Thoracic aorta (tissue), 2 donors: ENCODE data around the gene CDKAL1. TPM values are rescaled to one million over a fixed set of nuclear protein-coding genes. Genes with fewer than 3 reads are reported as not detected.

Source experiments
- ATAC-seq: fragments of 150-250 bp; one replicate; pipeline ENCODE4 v1.8.0; 2017; ENCODE audit warnings: low read depth; ENCODE audit not compliant: insufficient number of reproducible peaks, low FRiP score
- DNase-seq: peaks from one replicate; pipeline ENCODE4 v3.0.0-alpha.2; 2020; ENCODE audit warnings: low spot score
- H3K27ac ChIP-seq, 2 donors: fragments of 200-600 bp; sonication (generic); 1 replicate in 1 of 2; 2 replicates in 1 of 2; pipeline ENCODE4 v1.5.1; 2016; ENCODE audit warnings: mild to moderate bottlenecking in 2 of 2, moderate library complexity in 2 of 2
- H3K27me3 ChIP-seq: fragments of 200-600 bp; sonication (generic); replicated peaks from 2 replicates; pipeline ENCODE4 v1.6.0; 2016; ENCODE audit warnings: mild to moderate bottlenecking; ENCODE audit not compliant: insufficient read depth
- H3K36me3 ChIP-seq: fragments of 200-600 bp; sonication (generic); one replicate; pipeline ENCODE4 v1.5.1; 2016
- H3K4me1 ChIP-seq, 2 donors: fragments of 200-600 bp; sonication (generic); 1 replicate in 1 of 2; 2 replicates in 1 of 2; pipeline versions ENCODE4 v1.5.1 to v1.6.0; 2016; ENCODE audit warnings: low read depth in 2 of 2, mild to moderate bottlenecking in 1 of 2; ENCODE audit not compliant: control insufficient read depth in 1 of 2
- H3K4me3 ChIP-seq: fragments of 200-600 bp; sonication (generic); 2 replicates; pipeline ENCODE4 v1.5.1; 2016; ENCODE audit warnings: mild to moderate bottlenecking
- H3K9me3 ChIP-seq: fragments of 200-600 bp; sonication (generic); 2 replicates; pipeline ENCODE4 v1.5.1; 2016
- CTCF ChIP-seq: fragments of 200-600 bp; sonication (generic); IDR thresholded peaks from one replicate; pipeline ENCODE4 v1.5.1; 2019; ENCODE audit warnings: antibody characterized with exemption
- total RNA-seq, 2 donors: library from RNA; depleted of rRNA; stranded (reverse); fragments of >200 nt; gene quantifications; one replicate each; pipeline versions ENCODE4 v1.1.0 to v1.2.3, GENCODE V29; 2016

The CDKAL1 gene
- total RNA-seq, 2 donors from 2014 or later: 8.5 to 14.6 TPM

- H3K9me3 ChIP-seq: no peaks in the 10 kb centered on the region
- H3K36me3 ChIP-seq: no peaks in the 10 kb centered on the region
- TF ChIP-seq CTCF: no peak
- ATAC-seq: no peak
- H3K4me1 ChIP-seq: peaks cover 14 to 39% of the 10 kb centered on the region in 2 donors
- H3K4me3 ChIP-seq: no peak overlapping the region
- DNase-seq: no peak
- H3K27me3 ChIP-seq: no peaks in the 10 kb centered on the region
- no peak overlapping the region for H3K27ac ChIP-seq
Observed at GRCh38 chr6:20532881-20533280, 1.4 kb upstream of the CDKAL1 start.

- no peak for TF ChIP-seq CTCF
- Histone ChIP-seq H3K27me3 (no peaks in the 10 kb centered on the region), H3K36me3 (peaks cover 4% of the 10 kb centered on the region), H3K4me1 (peaks cover 11 to 30% of the 10 kb centered on the region in 2 donors), H3K9me3 (no peaks in the 10 kb centered on the region), H3K27ac (peak overlapping the region in 1 of 2 donors; percentile 85), H3K4me3 (peak overlapping the region; percentile 77)
- ATAC-seq: no peak
- DNase-seq: no peak
Observed at GRCh38 chr6:20533746-20534294, 437 bp upstream of the CDKAL1 start.

- DNase-seq (no peak), ATAC-seq (no peak)
- H3K27me3 ChIP-seq: no peaks in the 10 kb centered on the region
- no peak for TF ChIP-seq CTCF
- H3K9me3 ChIP-seq: no peaks in the 10 kb centered on the region
- H3K4me1 ChIP-seq: peaks cover 10 to 29% of the 10 kb centered on the region in 2 donors
- H3K4me3 ChIP-seq: no peak overlapping the region
- H3K36me3 ChIP-seq: peaks cover 12% of the 10 kb centered on the region
- H3K27ac ChIP-seq: no peak overlapping the region
Observed at GRCh38 chr6:20538131-20538662, 3.9 kb downstream of the CDKAL1 start.

GRCh38 chr6:20538907-20539306 is 4.7 kb downstream of the CDKAL1 start:
- Histone ChIP-seq H3K27ac (no peak overlapping the region), H3K4me3 (no peak overlapping the region), H3K36me3 (peaks cover 12% of the 10 kb centered on the region), H3K4me1 (peaks cover 7 to 29% of the 10 kb centered on the region in 2 donors), H3K9me3 (no peaks in the 10 kb centered on the region), H3K27me3 (no peaks in the 10 kb centered on the region)
- ATAC-seq (no peak), DNase-seq (no peak)
- no peak for TF ChIP-seq CTCF

DNA sequence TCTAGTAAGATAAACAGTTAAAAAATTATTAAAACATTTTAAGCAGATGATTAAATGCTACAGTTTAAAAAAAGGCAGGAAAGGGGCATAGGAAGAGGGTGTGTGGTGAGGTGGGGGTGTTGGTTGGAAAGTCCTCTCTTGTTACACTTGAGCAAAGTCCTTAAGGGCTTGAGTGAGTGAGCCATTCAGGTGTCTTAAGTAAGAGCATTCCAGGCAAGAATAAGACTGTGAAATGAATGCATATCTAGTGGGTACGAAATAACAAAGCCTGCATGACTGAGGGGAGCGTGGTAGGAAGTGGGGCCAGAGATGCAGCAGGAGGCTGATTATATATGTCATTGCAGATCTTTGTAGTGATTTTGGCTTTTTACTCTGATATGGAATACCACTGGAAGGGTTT is 5.1 kb downstream of the CDKAL1 start:
- H3K9me3 ChIP-seq: no peaks in the 10 kb centered on the region
- peaks cover 6 to 29% of the 10 kb centered on the region in 2 donors for H3K4me1 ChIP-seq
- DNase-seq (no peak), ATAC-seq (no peak)
- no peak overlapping the region for H3K27ac ChIP-seq
- no peaks in the 10 kb centered on the region for H3K27me3 ChIP-seq
- H3K36me3 ChIP-seq: peaks cover 12% of the 10 kb centered on the region
- no peak for TF ChIP-seq CTCF
- no peak overlapping the region for H3K4me3 ChIP-seq
